Effector memory CD4-positive, alpha-beta T cell (primary cell): Measurements from ENCODE around the gene COLEC11.
"Not testable (repeated sequence)": the region's sequence is repeated elsewhere in the genome, so short reads cannot be mapped to it uniquely, and the experiment has no call there.

ENCODE experiments used
- DNase-seq, 3 donors: peaks; one replicate each; pipeline ENCODE4 v3.0.0-alpha.2; 2020
- H3K27ac ChIP-seq: 2 replicates; pipeline ENCODE4 v1.7.0; 2013; ENCODE audit warnings: mild to moderate bottlenecking, low read length, moderate library complexity; ENCODE audit not compliant: insufficient read depth, poor library complexity, severe bottlenecking
- H3K27me3 ChIP-seq: replicated peaks from 2 replicates; pipeline ENCODE4 v1.7.0; 2013; ENCODE audit warnings: mild to moderate bottlenecking, low read length; ENCODE audit not compliant: insufficient read depth, control insufficient read depth, poor library complexity, severe bottlenecking
- H3K36me3 ChIP-seq: 2 replicates; pipeline ENCODE4 v1.7.0; 2013; ENCODE audit warnings: mild to moderate bottlenecking, low read length, moderate library complexity; ENCODE audit not compliant: control insufficient read depth, insufficient read depth
- H3K4me1 ChIP-seq: 2 replicates; pipeline ENCODE4 v1.7.0; 2013; ENCODE audit warnings: low read length, mild to moderate bottlenecking; ENCODE audit not compliant: control insufficient read depth, insufficient read depth, poor library complexity, severe bottlenecking
- H3K4me3 ChIP-seq: 2 replicates; pipeline ENCODE4 v1.7.0; 2013; ENCODE audit warnings: low read length, low read depth, mild to moderate bottlenecking; ENCODE audit not compliant: insufficient read depth, poor library complexity, severe bottlenecking
- H3K9me3 ChIP-seq: 2 replicates; pipeline ENCODE4 v1.7.0; 2013; ENCODE audit warnings: mild to moderate bottlenecking, low read length, moderate library complexity; ENCODE audit not compliant: control insufficient read depth

COLEC11 gene

DNA sequence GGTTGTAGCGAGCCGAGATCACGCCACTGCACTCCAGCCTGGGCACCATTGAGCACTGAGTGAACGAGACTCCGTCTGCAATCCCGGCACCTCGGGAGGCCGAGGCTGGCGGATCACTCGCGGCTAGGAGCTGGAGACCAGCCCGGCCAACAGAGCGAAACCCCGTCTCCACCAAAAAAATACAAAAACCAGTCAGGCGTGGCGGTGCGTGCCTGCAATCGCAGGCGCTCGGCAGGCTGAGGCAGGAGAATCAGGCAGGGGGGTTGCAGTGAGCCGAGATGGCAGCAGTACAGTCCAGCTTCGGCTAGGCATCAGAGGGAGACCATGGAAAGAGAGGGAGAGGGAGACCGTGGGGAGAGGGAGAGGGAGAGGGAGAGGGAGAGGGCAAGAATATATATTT is 25.3 kb upstream of the COLEC11 start:
- H3K4me3 ChIP-seq, H3K36me3 ChIP-seq, H3K27me3 ChIP-seq, DNase-seq, H3K4me1 ChIP-seq, H3K27ac ChIP-seq, H3K9me3 ChIP-seq: not testable (repeated sequence)

DNA sequence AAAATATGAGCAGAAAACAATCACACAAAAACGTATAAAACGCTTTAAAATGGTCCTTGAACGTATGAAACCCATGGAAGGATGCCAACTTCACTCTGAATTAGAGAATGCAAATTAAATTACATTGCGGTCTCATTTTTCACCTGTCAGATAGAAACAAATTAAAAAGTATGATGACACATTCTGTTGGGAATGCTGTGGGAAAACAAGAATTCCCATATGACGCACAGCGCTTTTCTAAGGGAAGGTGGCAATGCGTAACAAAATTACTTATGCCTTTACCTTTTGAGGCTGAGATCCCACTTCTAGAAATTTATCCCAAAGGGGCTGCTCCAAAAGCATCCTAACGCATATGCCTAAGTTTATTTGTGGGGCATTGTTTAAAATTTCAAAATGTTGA is 23.6 kb upstream of the COLEC11 start:
- Histone ChIP-seq H3K27me3 (no peaks in the 10 kb centered on the region), H3K9me3 (no peaks in the 10 kb centered on the region), H3K4me1 (peaks cover under 1% of the 10 kb centered on the region), H3K36me3 (no peaks in the 10 kb centered on the region), H3K4me3 (no peak overlapping the region), H3K27ac (no peak overlapping the region)
- no peak for DNase-seq

DNA sequence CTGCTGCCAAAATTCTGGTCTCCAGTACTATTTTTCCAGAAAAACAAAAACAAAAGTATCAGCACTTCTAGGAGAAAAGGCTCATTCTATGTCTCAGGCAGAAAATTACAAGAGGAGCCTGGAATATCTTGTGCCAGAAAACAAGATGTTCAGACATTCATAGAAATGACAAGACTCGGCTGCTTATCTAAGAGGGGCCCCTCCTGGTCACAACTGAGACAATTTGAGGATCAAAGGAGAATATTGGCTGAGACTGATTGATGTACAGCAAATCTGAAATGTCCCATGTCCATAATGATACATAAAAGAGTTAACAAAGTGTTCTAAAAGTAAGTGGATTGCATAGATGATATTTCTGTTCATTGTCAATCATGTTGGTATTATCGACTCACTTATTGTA is 22.3 kb upstream of the COLEC11 start:
- peaks cover 7% of the 10 kb centered on the region for H3K4me1 ChIP-seq
- no peaks in the 10 kb centered on the region for H3K27me3 ChIP-seq
- no peak overlapping the region for H3K4me3 ChIP-seq
- no peaks in the 10 kb centered on the region for H3K9me3 ChIP-seq
- no peak overlapping the region for H3K27ac ChIP-seq
- DNase-seq: no peak
- H3K36me3 ChIP-seq: peaks cover 11% of the 10 kb centered on the region

DNA sequence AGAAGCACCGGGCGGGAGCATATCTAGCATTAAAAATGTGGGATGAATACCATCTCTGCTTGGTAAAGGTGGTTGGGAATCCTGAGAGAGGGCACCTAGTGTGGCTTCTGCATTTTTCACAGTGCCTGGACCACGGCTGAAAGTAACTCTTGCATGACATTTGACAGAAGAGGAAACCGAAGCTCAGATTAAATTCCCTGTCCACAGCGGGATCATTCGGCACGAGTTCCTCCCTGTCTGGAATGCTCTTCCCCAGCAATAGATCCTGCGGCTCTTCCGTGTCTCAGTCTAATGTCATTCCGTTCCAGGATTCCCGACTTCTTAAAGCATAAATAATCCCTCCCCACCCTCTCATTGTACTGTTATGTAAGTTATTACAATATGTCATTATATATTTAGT is 20.8 kb upstream of the COLEC11 start:
- H3K9me3 ChIP-seq: no peaks in the 10 kb centered on the region
- no peak overlapping the region for H3K4me3 ChIP-seq
- H3K27ac ChIP-seq: no peak overlapping the region
- no peak for DNase-seq
- peaks cover 7% of the 10 kb centered on the region for H3K4me1 ChIP-seq
- H3K36me3 ChIP-seq: peaks cover 26% of the 10 kb centered on the region
- no peaks in the 10 kb centered on the region for H3K27me3 ChIP-seq

DNA sequence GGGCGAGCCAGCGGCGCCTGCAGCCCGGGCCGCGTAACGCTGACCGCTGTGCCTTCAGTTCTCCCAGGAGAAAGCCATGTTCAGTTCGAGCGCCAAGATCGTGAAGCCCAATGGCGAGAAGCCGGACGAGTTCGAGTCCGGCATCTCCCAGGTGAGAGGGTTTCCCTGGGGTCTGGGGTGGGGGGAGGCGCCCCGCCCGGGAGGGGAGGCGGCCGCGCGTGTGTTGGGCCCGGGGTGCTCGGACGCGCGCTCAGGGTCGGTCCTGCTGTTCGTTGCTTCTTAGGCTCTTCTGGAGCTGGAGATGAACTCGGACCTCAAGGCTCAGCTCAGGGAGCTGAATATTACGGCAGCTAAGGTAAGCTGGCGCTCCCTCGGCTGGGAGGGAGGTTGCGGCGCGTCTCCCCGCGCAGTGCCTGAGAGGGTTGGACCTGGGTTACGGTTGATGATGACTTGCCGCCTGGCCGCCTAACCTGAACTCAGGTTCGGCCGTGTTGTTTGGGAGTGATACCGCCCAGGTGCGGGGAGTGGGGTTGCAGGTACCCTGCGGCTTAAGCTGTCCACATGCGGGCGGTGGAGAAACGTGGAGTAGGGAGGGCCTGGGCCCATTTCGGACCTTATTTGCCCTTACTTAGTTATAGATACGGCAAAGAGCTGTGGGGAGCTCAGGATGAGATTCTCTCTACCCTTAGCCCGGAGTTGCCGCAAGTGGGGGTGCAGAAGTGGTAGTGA is 19.2 kb upstream of the COLEC11 start:
- Histone ChIP-seq H3K4me1 (peaks cover 7% of the 10 kb centered on the region), H3K27me3 (no peaks in the 10 kb centered on the region), H3K4me3 (peak overlapping the region; percentile 74), H3K9me3 (no peaks in the 10 kb centered on the region), H3K27ac (peak overlapping the region; percentile 85), H3K36me3 (peaks cover 42% of the 10 kb centered on the region)
- peak; percentile 13 to 21 (median 18) for DNase-seq

DNA sequence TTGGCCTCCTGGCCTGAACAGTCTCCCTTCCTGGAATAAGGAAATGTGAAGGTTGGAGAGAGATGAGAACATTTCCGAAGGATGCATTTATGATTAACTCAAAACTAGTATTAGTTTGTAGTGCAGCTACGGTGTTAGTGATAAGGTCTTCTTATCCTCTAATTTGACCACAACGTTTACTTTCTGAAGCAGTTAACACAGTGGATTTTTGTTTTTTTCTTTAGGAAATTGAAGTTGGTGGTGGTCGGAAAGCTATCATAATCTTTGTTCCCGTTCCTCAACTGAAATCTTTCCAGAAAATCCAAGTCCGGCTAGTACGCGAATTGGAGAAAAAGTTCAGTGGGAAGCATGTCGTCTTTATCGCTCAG is 18.7 kb upstream of the COLEC11 start:
- H3K9me3 ChIP-seq, H3K27me3 ChIP-seq, DNase-seq, H3K4me1 ChIP-seq: not testable (repeated sequence)
- Histone ChIP-seq H3K27ac (peak overlapping the region; percentile 85), H3K4me3 (peak overlapping the region; percentile 74), H3K36me3 (peaks cover 47% of the 10 kb centered on the region)

DNA sequence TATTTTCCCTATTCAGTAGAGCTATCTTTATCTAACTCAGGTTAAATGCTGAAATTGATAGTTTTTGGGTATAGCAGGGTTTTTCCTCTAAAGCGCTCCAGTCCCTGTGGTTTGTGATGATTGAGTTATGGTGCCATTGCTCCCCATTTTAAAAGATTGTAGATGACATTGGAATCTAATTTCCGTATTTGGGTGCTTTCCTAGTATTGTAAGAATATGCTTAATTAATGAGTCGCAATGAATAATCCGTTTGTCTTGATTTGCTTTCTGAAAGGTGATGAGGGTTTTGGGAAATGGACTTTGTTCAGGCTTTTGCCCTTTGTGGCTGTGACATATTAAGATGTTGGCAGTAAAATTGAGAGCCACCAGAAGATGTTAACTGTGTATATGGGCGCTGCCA is 15.9 kb upstream of the COLEC11 start:
- no peak overlapping the region for H3K27ac ChIP-seq
- no peak for DNase-seq
- no peak overlapping the region for H3K4me3 ChIP-seq
- H3K27me3 ChIP-seq: no peaks in the 10 kb centered on the region
- H3K36me3 ChIP-seq: peaks cover 60% of the 10 kb centered on the region
- H3K9me3 ChIP-seq: no peaks in the 10 kb centered on the region
- peaks cover 7% of the 10 kb centered on the region for H3K4me1 ChIP-seq

DNA sequence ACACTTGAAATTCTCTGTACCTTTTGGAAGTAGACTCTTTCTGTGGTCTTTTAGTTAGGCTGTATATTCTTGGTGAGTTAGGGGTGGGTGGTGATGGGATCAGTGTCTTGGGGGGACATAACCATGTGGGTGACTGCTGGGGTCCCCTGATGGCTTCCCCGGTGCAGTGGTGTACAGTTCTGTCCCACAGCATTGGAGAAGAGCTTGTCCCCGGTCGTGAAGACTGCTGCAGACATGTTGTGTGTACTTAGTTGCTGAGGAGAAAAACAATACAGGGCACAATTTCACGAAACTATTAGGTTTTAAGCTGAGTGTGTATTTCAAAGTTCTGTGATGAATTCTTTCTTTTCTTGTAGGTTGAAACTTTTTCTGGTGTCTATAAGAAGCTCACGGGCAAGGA is 14.5 kb upstream of the COLEC11 start:
- H3K36me3 ChIP-seq: peaks cover 71% of the 10 kb centered on the region
- no peak overlapping the region for H3K27ac ChIP-seq
- DNase-seq: no peak

DNA sequence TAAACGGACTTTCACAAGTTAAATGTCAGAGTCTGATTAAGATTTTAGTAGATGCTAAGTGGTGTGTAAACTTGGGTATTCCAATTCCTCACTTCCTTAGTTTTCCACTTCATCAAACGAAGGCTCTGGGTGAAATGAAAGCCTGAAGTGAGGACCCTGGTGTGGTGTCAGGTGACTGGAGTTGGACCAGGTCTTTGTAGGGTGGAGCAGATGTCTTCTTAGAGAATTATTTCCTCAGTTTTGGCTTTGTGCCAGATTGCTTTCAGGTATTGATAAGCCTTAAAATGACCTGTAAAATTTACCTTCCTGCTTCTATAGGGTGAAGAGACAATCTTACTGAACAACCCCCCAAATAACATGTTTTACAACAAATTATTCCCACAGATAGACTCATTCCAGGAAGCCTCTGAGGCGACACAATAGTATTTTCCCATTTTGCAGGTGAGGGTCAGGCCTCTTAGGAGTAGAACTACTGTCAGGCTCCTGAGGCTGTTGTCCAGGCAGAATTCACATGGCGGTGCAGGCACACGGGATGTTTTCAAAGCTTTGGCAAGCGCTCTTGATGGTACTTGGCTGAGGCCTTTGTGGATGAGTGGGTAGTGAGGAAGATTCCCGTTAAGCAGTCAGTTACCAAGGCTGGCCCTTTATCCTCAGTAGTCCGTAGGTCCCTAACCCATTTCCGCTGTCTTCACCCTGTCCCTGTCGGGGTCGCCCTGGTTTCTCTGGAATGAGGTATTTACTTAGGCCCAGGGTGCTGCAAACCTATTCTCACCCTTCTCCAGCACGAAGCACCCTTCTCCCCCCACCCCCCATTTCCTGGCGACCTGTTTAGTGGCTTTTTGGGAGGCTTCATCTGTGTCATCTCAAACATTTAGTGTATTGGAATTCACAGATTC is 13.3 kb upstream of the COLEC11 start:
- Histone ChIP-seq H3K4me1 (peaks cover 3% of the 10 kb centered on the region), H3K9me3 (no peaks in the 10 kb centered on the region), H3K36me3 (peaks cover 73% of the 10 kb centered on the region), H3K27ac (no peak overlapping the region), H3K4me3 (no peak overlapping the region), H3K27me3 (no peaks in the 10 kb centered on the region)
- no peak for DNase-seq

More for the DNA sequence above, 14.5 kb upstream of the COLEC11 start:
- Histone ChIP-seq H3K27me3 (no peaks in the 10 kb centered on the region), H3K4me1 (peaks cover 7% of the 10 kb centered on the region), H3K4me3 (no peak overlapping the region), H3K9me3 (no peaks in the 10 kb centered on the region)

DNA sequence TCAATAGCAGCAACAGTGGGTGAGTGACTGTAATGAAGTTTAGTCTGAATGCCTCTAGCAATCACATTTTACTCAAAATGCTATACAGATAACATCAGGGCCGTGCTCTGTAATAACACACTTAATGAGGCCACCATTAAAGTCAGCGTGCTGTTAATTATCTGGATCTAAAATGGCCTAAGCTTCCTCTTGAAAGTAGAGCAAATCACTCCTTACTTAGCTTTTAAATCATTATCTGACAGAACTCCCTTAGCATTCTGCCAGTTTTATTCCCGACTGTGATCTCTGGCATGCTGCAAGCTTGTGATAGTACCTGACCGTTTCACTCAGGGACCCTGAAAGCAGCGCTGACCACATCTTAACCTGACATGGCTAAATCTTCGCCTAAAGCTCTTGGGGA is 10.8 kb upstream of the COLEC11 start:
- no peak overlapping the region for H3K27ac ChIP-seq
- peaks cover 50% of the 10 kb centered on the region for H3K36me3 ChIP-seq
- no peak for DNase-seq
- no peaks in the 10 kb centered on the region for H3K9me3 ChIP-seq
- H3K27me3 ChIP-seq: no peaks in the 10 kb centered on the region
- no peaks in the 10 kb centered on the region for H3K4me1 ChIP-seq
- no peak overlapping the region for H3K4me3 ChIP-seq
